Colonic mucosa (tissue), 4 donors: ENCODE results near the gene ANXA9. TPM values are rescaled to one million over a fixed set of nuclear protein-coding genes. Genes with fewer than 3 reads are reported as not detected.

Experiments used
- DNase-seq: peaks from one replicate; pipeline ENCODE4 v3.0.0-alpha.2; 2020
- H3K27ac ChIP-seq: fragments of 200-600 bp; one replicate; pipeline ENCODE4 v1.8.0; 2021
- H3K27me3 ChIP-seq: fragments of 200-600 bp; one replicate; pipeline ENCODE4 v1.8.0; 2021
- H3K36me3 ChIP-seq: fragments of 200-600 bp; one replicate; pipeline ENCODE4 v1.8.0; 2021
- H3K4me1 ChIP-seq: fragments of 200-600 bp; one replicate; pipeline ENCODE4 v1.8.0; 2021; ENCODE audit warnings: mild to moderate bottlenecking
- H3K4me3 ChIP-seq: fragments of 200-600 bp; one replicate; pipeline ENCODE4 v1.8.0; 2021
- H3K9ac ChIP-seq, 2 donors: one replicate each; pipeline ENCODE4 v1.7.0; 2013; ENCODE audit warnings: control low read depth in 2 of 2, low read depth in 2 of 2, low read length in 2 of 2
- H3K9me3 ChIP-seq: fragments of 200-600 bp; one replicate; pipeline ENCODE4 v1.8.0; 2021
- intact Hi-C: fragments of 100-400 bp; cut with DNase I; formaldehyde crosslinking; loops from one replicate; pipeline ENCODE4 v1.14.1; 2022
- total RNA-seq, 2 donors: library from RNA; stranded (reverse); fragmentation: NEBNext Ultra II Directional in 1 of 2; extraction: Animal tissue kit (Norgen Biotek cat#: 25700) in 1 of 2; gene quantifications; one replicate each; pipeline ENCODE4 v1.2.1, GENCODE V29; 2021
- TF ChIP-seq, protein P1 (sequence below): fragments of 200-600 bp; IDR thresholded peaks from one replicate; pipeline ENCODE4 v1.8.0; 2022; ENCODE audit warnings: antibody characterized with exemption, mild to moderate bottlenecking
- donor health status: healthy.
- donor health status: DM: no; HTN: no; CAD: no.
- donor health status: DM: no; HTN: no; CAD: no.

Gene ANXA9
- total RNA-seq, 2 donors from 2014 or later, result 0.40 to 0.53 TPM

- intact Hi-C loops, result no loop called here
- no peaks in the 10 kb centered on the region for H3K9me3 ChIP-seq
- no peaks in the 10 kb centered on the region for H3K4me1 ChIP-seq
- peaks cover 5% of the 10 kb centered on the region for H3K36me3 ChIP-seq
- no peak for DNase-seq
- H3K27me3 ChIP-seq, result no peaks in the 10 kb centered on the region
- H3K9ac ChIP-seq, result no peak within 1 kb of the TSS
- TF ChIP-seq, protein P1, sequence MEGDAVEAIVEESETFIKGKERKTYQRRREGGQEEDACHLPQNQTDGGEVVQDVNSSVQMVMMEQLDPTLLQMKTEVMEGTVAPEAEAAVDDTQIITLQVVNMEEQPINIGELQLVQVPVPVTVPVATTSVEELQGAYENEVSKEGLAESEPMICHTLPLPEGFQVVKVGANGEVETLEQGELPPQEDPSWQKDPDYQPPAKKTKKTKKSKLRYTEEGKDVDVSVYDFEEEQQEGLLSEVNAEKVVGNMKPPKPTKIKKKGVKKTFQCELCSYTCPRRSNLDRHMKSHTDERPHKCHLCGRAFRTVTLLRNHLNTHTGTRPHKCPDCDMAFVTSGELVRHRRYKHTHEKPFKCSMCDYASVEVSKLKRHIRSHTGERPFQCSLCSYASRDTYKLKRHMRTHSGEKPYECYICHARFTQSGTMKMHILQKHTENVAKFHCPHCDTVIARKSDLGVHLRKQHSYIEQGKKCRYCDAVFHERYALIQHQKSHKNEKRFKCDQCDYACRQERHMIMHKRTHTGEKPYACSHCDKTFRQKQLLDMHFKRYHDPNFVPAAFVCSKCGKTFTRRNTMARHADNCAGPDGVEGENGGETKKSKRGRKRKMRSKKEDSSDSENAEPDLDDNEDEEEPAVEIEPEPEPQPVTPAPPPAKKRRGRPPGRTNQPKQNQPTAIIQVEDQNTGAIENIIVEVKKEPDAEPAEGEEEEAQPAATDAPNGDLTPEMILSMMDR, result no peak
- no peak within 1 kb of the TSS for H3K4me3 ChIP-seq
- H3K27ac ChIP-seq, result no peak within 1 kb of the TSS
Observed at GRCh38 chr1:151036356-151036755, 54.3 kb downstream of the ANXA9 start, which contains the start of gene BNIPL. TSS of gene BNIPL (plus strand) at chr1:151036586. CDS start at chr1:151036726, 140 bp downstream.

DNA sequence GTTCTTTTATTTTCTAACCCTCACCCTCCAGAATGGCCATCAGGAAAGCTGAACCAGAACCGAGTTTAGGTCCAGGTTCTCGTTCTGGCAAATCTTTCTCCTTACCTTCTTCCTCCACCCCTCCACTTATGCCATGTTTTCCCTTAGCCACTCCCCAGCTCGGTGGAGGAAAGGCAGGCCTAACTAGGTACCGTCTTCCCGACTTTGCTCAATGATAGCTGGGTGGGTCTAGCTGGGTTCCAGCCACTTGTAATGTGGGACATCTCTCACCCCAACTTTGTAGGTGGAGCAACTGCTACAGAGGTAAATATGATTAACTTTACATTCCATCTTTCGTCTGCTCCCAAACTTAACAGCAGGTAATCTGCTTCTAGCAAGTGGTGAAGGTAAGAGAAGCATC lies 54.9 kb downstream of the ANXA9 start:
- H3K27ac ChIP-seq, result no peak overlapping the region
- intact Hi-C loops, result no loop called here

DNA sequence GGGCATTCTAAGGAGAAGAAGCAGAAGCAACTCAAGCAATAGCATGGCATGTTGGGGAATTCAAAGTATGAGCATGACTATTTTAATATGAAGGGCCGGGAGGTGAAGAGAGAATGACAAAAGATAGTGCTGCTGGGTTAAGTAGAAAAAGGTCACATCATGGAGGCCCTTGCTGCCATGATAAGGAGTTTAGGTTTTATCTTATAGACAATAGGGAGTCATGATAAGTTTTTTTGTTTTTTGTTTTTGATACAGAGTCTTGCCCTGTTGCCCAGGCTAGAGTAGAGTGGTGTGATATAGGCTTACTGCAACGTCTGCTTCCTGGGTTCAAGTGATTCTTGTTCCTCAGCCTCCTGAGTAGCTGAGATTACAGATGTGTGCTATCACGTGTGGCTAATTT lies 57.4 kb downstream of the ANXA9 start:
- Histone ChIP-seq H3K4me3 (no peak overlapping the region), H3K9me3 (no peaks in the 10 kb centered on the region), H3K27ac (no peak overlapping the region), H3K9ac (no peak overlapping the region), H3K4me1 (no peaks in the 10 kb centered on the region), H3K36me3 (peaks cover 2% of the 10 kb centered on the region), H3K27me3 (no peaks in the 10 kb centered on the region)
- intact Hi-C loops, result no loop called here
- TF ChIP-seq, protein P1, result no peak
- no peak for DNase-seq

More for the DNA sequence above, 54.9 kb downstream of the ANXA9 start:
- H3K9me3 ChIP-seq, result no peaks in the 10 kb centered on the region
- no peaks in the 10 kb centered on the region for H3K27me3 ChIP-seq
- no peaks in the 10 kb centered on the region for H3K4me1 ChIP-seq
- no peak overlapping the region for H3K4me3 ChIP-seq
- TF ChIP-seq, protein P1, result no peak
- H3K9ac ChIP-seq, result no peak overlapping the region
- DNase-seq, result no peak
- peaks cover 5% of the 10 kb centered on the region for H3K36me3 ChIP-seq

DNA sequence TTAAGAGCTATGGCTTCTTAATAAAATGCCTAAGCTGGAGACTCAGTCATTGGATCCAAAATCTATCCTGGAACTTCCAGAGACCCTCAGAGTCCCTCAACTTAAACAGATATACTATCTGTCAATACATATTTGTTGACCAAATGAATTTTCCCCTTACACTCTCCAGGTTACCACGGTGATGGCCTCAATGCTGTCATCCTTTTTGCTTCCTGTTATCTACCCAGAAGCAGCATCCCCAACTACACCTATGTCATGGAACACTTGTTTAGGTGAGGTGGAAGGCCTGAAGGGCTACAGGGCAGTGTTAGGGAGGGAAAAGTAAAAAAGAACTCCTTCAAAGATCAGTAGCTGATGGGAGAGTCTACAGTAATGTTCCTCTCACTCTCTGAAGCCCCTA lies 61.1 kb downstream of the ANXA9 start:
- TF ChIP-seq, protein P1, result no peak
- no peak for DNase-seq
- Histone ChIP-seq H3K4me1 (peaks cover 4% of the 10 kb centered on the region), H3K9ac (no peak overlapping the region), H3K4me3 (no peak overlapping the region), H3K27me3 (no peaks in the 10 kb centered on the region), H3K9me3 (no peaks in the 10 kb centered on the region), H3K36me3 (no peaks in the 10 kb centered on the region), H3K27ac (no peak overlapping the region)
- intact Hi-C loops, result no loop called here

Other genes starting within 250 kb of the ANXA9 start
- 100 to 1,000 TPM; 210 to 554 TPM for gene CTSS, start 216.5 kb upstream of the ANXA9 start, total RNA-seq
- gene CTSK, start 174.0 kb upstream of the ANXA9 start, total RNA-seq, result 10 to 100 TPM; 11.4 to 33.6 TPM
- gene ARNT, start 105.7 kb upstream of the ANXA9 start, total RNA-seq, result 10 to 100 TPM; 29.5 to 41.7 TPM
- gene CTXND2, start 95.2 kb upstream of the ANXA9 start, total RNA-seq, result not detected
- 10 to 100 TPM; 28.2 to 32.8 TPM for gene SETDB1, start 55.9 kb upstream of the ANXA9 start, total RNA-seq
- gene CERS2, start 7.5 kb upstream of the ANXA9 start, total RNA-seq, result 100 to 1,000 TPM; 140 to 157 TPM
- gene MINDY1, start 24.6 kb downstream of the ANXA9 start, total RNA-seq, result 10 to 100 TPM; 40.4 to 43.1 TPM
- gene PRUNE1, start 26.2 kb downstream of the ANXA9 start, total RNA-seq, result 10 to 100 TPM; 20.4 to 21.5 TPM
- 1 to 10 TPM in 1 of 2 donors, under 1 TPM in 1; 0.69 to 1.9 TPM for gene BNIPL, start 54.3 kb downstream of the ANXA9 start, total RNA-seq
- gene C1orf56, start 65.5 kb downstream of the ANXA9 start, total RNA-seq, result 1 to 10 TPM; 2.6 to 3.2 TPM
- 10 to 100 TPM; 57.9 to 66.8 TPM for gene CDC42SE1, start 77.3 kb downstream of the ANXA9 start, total RNA-seq
- gene MLLT11, start 78.1 kb downstream of the ANXA9 start, total RNA-seq, result 1 to 10 TPM in 1 of 2 donors, under 1 TPM in 1; 0.42 to 1.3 TPM
- gene GABPB2, start 88.5 kb downstream of the ANXA9 start, total RNA-seq, result 10 to 100 TPM; 13.1 to 15.2 TPM
- 1 to 10 TPM; 1.6 to 3.2 TPM for gene SEMA6C, start 164.3 kb downstream of the ANXA9 start, total RNA-seq
- gene TNFAIP8L2, start 174.4 kb downstream of the ANXA9 start, total RNA-seq, result 1 to 10 TPM in 1 of 2 donors, under 1 TPM in 1; 0.72 to 1.2 TPM
- gene LYSMD1, start 183.6 kb downstream of the ANXA9 start, total RNA-seq, result 1 to 10 TPM; 6.8 to 7.2 TPM
- 10 to 100 TPM; 22.7 to 31.8 TPM for gene SCNM1, start 183.9 kb downstream of the ANXA9 start, total RNA-seq
- under 1 TPM in 1 of 2 donors, not detected in 1; 0.67 TPM for gene TMOD4, start 193.7 kb downstream of the ANXA9 start, total RNA-seq
- gene VPS72, start 207.9 kb downstream of the ANXA9 start, total RNA-seq, result 10 to 100 TPM; 38.8 TPM
- gene PIP5K1A, start 216.3 kb downstream of the ANXA9 start, total RNA-seq, result 10 to 100 TPM; 33.3 to 38.9 TPM